BLaER1 treated with 17β-estradiol and CSF1 and Interleukin-3, amounts not matched to agents 10 nM and 100 nM (cell line): ENCODE data around the gene FTO.

ENCODE experiments used
- H3K27ac ChIP-seq, 11 experiments: shearing (Covaris generic); formaldehyde crosslinking; 2 replicates each; pipeline ENCODE4 v1.8.1; 2022
- H3K27me3 ChIP-seq, 11 experiments: shearing (Covaris generic); formaldehyde crosslinking; 2 replicates each; pipeline ENCODE4 v1.8.1; 2022
- H3K36me3 ChIP-seq, 11 experiments: shearing (Covaris generic); formaldehyde crosslinking; 2 replicates each; pipeline ENCODE4 v1.8.1; 2022
- H3K4me1 ChIP-seq, 10 experiments: shearing (Covaris generic); formaldehyde crosslinking; 2 replicates each; pipeline ENCODE4 v1.8.1; 2022
- H3K4me2 ChIP-seq, 11 experiments: shearing (Covaris generic); formaldehyde crosslinking; 2 replicates each; pipeline ENCODE4 v1.8.1; 2022
- H3K4me3 ChIP-seq, 10 experiments: shearing (Covaris generic); formaldehyde crosslinking; 2 replicates each; pipeline ENCODE4 v1.8.1; 2022
- H3K9ac ChIP-seq, 11 experiments: shearing (Covaris generic); formaldehyde crosslinking; 2 replicates each; pipeline ENCODE4 v1.8.1; 2022
- H3K9me3 ChIP-seq, 11 experiments: shearing (Covaris generic); formaldehyde crosslinking; replicated peaks in 1 of 11; 2 replicates each; pipeline ENCODE4 v1.8.1; 2022
- H4K20me1 ChIP-seq, 11 experiments: shearing (Covaris generic); formaldehyde crosslinking; 2 replicates each; pipeline ENCODE4 v1.8.1; 2022
- Cebpa-rat ChIP-seq, 11 experiments: shearing (Covaris generic); IDR thresholded peaks; 2 replicates each; pipeline ENCODE4 v1.8.1; 2022

FTO gene

DNA sequence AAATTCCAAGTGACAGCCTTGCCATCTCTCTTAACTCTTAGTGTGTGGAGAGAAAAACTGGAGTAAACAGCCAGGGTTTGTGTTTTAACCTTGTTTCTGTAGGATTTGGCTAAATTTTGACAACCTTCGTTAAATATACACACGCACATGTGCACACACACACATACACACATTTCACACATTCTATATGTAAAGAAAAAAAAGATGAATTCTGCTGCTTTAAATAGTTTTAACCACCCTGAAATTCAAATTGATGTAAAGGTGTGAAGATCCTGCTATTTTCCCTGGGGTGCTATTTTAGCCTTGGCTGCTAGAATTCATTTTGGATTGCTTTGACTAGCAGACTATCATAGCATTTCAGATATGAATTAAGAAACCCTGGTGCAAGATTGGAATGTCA, 191.9 kb downstream of the FTO start:
- Histone ChIP-seq H4K20me1 (peaks cover 0 to 5% (median 0%) of the 10 kb centered on the region in 11 experiments; a peak in 1 of 22 replicates), H3K27me3 (no peaks in the 10 kb centered on the region), H3K9ac (no peak overlapping the region), H3K9me3 (no peaks in the 10 kb centered on the region), H3K4me1 (peaks cover 8 to 31% (median 14%) of the 10 kb centered on the region in 10 experiments; a peak in 18 of 20 replicates), H3K27ac (no peak overlapping the region), H3K4me2 (no peak overlapping the region), H3K4me3 (no peak overlapping the region), H3K36me3 (peaks cover 0 to 16% (median 0%) of the 10 kb centered on the region in 11 experiments; a peak in 3 of 22 replicates)
- TF ChIP-seq Cebpa-rat (IDR thresholded peaks at IDR 0.05), result no peak

DNA sequence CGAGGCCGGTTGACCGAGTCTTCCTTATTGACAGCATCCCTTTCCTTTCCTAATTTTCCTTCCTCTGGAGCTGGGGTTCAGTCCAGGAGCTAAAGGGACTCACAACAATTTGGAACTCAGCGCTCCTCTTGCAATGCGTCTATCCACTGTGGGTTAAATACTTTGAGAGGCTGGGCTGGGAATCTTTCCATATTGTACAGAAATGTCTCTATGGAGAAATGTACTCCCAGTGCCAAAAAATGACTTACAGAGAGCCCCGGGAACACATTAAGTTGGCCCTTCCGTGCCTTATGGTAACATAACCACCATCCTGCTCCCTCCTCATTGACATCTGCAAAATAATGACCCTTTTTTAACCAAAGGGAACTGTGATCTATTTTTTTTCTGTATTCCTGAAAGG, 192.8 kb downstream of the FTO start:
- no peak overlapping the region for H3K4me2 ChIP-seq
- peaks cover 0 to 5% (median 0%) of the 10 kb centered on the region in 11 experiments; a peak in 1 of 22 replicates for H4K20me1 ChIP-seq
- peaks cover 0 to 21% (median 0%) of the 10 kb centered on the region in 11 experiments; a peak in 5 of 22 replicates for H3K36me3 ChIP-seq
- TF ChIP-seq Cebpa-rat (IDR thresholded peaks at IDR 0.05), result no peak
- peaks cover 8 to 31% (median 14%) of the 10 kb centered on the region in 10 experiments; a peak in 18 of 20 replicates for H3K4me1 ChIP-seq
- H3K27me3 ChIP-seq, result no peaks in the 10 kb centered on the region
- no peak overlapping the region for H3K9ac ChIP-seq
- no peak overlapping the region for H3K27ac ChIP-seq
- H3K9me3 ChIP-seq, result no peaks in the 10 kb centered on the region
- no peak overlapping the region for H3K4me3 ChIP-seq

DNA sequence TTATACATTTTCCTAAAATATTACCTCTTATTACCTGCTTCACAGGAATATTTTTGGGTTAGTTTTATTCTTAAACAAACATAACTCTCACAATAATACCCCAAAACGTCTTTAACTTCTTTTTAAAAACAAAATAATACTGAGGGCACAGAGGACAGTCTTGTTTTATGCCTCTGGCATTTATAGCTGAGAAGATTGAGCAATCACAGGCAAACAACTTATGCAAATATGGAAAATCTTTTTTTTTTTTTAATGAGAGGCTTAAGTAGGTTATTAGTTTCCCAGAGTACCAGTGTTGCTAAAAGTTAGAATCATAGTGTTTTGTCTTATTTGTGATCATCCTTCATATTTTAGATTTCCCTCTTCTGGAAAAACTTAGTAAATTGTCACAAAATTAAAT, 195.0 kb downstream of the FTO start:
- no peak overlapping the region for H3K9ac ChIP-seq
- H3K4me2 ChIP-seq, result peak overlapping the region in 6 of 11 experiments; percentile 17 to 56 (median 18); a peak in 7 of 22 replicates
- H3K36me3 ChIP-seq, result peaks cover 0 to 31% (median 9%) of the 10 kb centered on the region in 11 experiments; a peak in 10 of 22 replicates
- H3K4me3 ChIP-seq, result no peak overlapping the region
- no peak for TF ChIP-seq Cebpa-rat (IDR thresholded peaks at IDR 0.05)
- 0 out of 22 replicates have a peak, but pooled peaks cover 0 to 5% (median 0%) of the 10 kb centered on the region in 11 experiments for H4K20me1 ChIP-seq
- peaks cover 4 to 16% (median 12%) of the 10 kb centered on the region in 10 experiments; a peak in 18 of 20 replicates for H3K4me1 ChIP-seq
- no peak overlapping the region for H3K27ac ChIP-seq
- no peaks in the 10 kb centered on the region for H3K27me3 ChIP-seq
- H3K9me3 ChIP-seq, result peaks cover 0 to 6% (median 0%) of the 10 kb centered on the region in 11 experiments; a peak in 2 of 22 replicates

DNA sequence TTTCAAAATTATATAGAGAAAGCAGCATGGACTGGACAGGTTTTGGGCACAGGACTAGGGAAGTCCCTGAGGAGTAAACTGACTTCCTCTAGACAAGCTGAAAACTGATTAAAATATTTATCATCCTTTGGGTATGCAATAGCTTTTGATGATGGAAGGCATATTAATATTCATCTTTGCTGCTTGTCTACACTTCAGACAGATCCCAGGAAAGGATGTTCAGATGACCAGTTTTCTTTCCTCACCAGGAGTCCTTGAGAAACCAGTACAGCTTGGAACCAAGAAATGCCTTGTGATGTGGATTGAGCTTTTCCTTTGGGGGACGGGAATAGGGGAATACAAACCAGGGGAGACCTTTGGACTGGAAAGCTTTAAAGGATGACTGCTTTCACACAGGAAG, 195.5 kb downstream of the FTO start:
- Histone ChIP-seq H4K20me1 (0 out of 22 replicates have a peak, but pooled peaks cover 0 to 5% (median 0%) of the 10 kb centered on the region in 11 experiments), H3K4me1 (peaks cover 0 to 17% (median 13%) of the 10 kb centered on the region in 10 experiments; a peak in 14 of 20 replicates), H3K4me3 (no peak overlapping the region), H3K36me3 (peaks cover 0 to 35% (median 9%) of the 10 kb centered on the region in 11 experiments; a peak in 10 of 22 replicates), H3K9ac (no peak overlapping the region), H3K4me2 (peak overlapping the region in 8 of 11 experiments; percentile 1 to 56 (median 18); a peak in 12 of 22 replicates), H3K27ac (no peak overlapping the region), H3K27me3 (no peaks in the 10 kb centered on the region), H3K9me3 (peaks cover 0 to 6% (median 0%) of the 10 kb centered on the region in 11 experiments; a peak in 3 of 22 replicates)
- TF ChIP-seq Cebpa-rat (IDR thresholded peaks at IDR 0.05), result no peak

DNA sequence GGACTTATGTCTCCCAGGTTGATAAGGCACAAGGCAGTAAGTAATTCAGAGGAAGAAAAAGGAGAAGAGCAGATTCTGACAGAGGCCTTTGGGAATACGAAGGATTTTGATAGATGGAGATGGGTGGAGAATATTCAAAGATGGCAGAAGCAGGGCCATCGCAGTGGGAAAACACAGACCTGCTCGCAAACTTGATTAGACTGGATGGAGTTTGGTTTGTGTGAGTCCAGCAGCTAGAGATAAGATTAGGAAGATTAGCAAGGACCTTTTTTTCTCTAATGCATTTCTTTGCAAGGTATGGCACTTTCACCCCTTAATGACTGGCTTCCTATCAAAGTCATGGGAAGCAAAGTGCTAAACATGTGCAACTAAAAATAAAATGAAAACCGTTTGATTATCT, 196.7 kb downstream of the FTO start:
- Histone ChIP-seq H3K4me3 (no peak overlapping the region), H3K27ac (no peak overlapping the region), H3K36me3 (peaks cover 0 to 36% (median 9%) of the 10 kb centered on the region in 11 experiments; a peak in 10 of 22 replicates), H3K27me3 (no peaks in the 10 kb centered on the region), H4K20me1 (0 out of 22 replicates have a peak, but pooled peaks cover 0 to 5% (median 0%) of the 10 kb centered on the region in 11 experiments), H3K4me2 (no peak overlapping the region), H3K9me3 (peaks cover 0 to 6% (median 0%) of the 10 kb centered on the region in 11 experiments; a peak in 3 of 22 replicates), H3K9ac (no peak overlapping the region), H3K4me1 (peaks cover 0 to 23% (median 19%) of the 10 kb centered on the region in 10 experiments; a peak in 14 of 20 replicates)
- TF ChIP-seq Cebpa-rat (IDR thresholded peaks at IDR 0.05), result no peak

DNA sequence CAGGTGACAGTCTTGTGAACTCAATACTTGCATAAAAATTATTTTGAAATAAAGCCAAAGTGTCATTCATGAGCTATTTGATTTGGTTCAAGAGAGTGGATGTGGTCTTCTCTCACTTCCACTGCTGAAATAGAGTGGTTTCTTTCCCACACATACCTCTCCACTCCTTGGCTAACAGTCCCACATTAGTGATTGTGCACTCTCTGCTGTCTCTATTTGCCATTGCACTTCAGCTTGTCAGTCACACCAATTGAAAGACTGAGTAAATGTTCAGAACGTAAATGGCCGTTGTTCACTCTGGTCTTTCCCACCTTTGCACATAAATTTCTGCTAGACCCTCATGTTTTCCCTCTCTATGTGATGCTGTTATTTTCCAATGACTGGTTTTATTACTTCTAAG, 197.5 kb downstream of the FTO start:
- no peak for TF ChIP-seq Cebpa-rat (IDR thresholded peaks at IDR 0.05)
- Histone ChIP-seq H3K4me3 (no peak overlapping the region), H3K4me1 (peaks cover 0 to 23% (median 19%) of the 10 kb centered on the region in 10 experiments; a peak in 14 of 20 replicates), H3K27me3 (no peaks in the 10 kb centered on the region), H4K20me1 (0 out of 22 replicates have a peak, but pooled peaks cover 0 to 5% (median 0%) of the 10 kb centered on the region in 11 experiments), H3K4me2 (no peak overlapping the region), H3K9ac (no peak overlapping the region), H3K9me3 (peaks cover 0 to 6% (median 0%) of the 10 kb centered on the region in 11 experiments; a peak in 3 of 22 replicates), H3K27ac (no peak overlapping the region), H3K36me3 (peaks cover 0 to 35% (median 13%) of the 10 kb centered on the region in 11 experiments; a peak in 12 of 22 replicates)

DNA sequence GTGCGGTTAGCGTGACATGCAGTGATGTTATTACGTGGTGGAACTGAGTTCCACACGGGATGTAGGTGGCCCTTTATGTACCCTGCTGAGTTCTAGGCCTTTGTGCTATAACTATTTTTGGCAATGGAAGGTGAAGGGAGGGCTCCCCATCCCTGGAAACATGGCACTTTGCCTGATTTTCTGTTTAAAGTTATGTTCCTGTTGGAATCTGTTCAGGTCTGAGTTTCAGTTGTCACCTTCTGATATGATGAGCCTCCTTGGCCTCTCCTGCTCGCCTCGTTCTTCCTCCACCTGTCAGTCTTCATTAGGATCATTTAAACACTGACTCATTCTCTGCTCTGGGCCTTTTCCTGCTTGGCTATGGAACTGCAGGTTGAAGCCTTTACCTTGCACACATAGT, 200.6 kb downstream of the FTO start:
- H3K4me2 ChIP-seq, result peak overlapping the region in 3 of 11 experiments; percentile 13 to 28 (median 23); a peak in 4 of 22 replicates
- H3K36me3 ChIP-seq, result peaks cover 0 to 32% (median 15%) of the 10 kb centered on the region in 11 experiments; a peak in 12 of 22 replicates
- H4K20me1 ChIP-seq, result no peaks in the 10 kb centered on the region
- no peak overlapping the region for H3K9ac ChIP-seq
- H3K27me3 ChIP-seq, result no peaks in the 10 kb centered on the region
- no peak overlapping the region for H3K4me3 ChIP-seq
- peaks cover 0 to 6% (median 0%) of the 10 kb centered on the region in 11 experiments; a peak in 3 of 22 replicates for H3K9me3 ChIP-seq
- no peak overlapping the region for H3K27ac ChIP-seq
- no peak for TF ChIP-seq Cebpa-rat (IDR thresholded peaks at IDR 0.05)
- peaks cover 0 to 16% (median 11%) of the 10 kb centered on the region in 10 experiments; a peak in 14 of 20 replicates for H3K4me1 ChIP-seq

DNA sequence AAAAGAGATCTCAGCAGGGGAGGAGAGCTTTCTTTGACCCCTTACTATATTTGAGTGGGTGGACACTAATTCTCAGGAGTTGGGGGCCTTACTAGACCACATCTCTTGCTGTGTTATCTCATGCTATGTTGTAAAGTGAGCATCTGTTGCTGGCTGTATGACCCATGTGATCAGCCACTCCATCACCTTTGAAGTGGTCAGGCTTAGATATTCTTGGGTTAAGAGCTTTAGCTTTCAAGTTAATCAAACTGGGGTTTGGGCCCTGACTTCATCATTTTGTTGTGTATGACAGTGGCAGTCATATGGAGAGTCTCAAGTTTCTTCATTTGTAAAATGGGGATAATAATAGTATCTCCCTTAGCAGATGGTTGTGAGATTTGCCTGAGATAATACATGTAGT, 201.1 kb downstream of the FTO start:
- H3K4me1 ChIP-seq, result peaks cover 0 to 11% (median 7%) of the 10 kb centered on the region in 10 experiments; a peak in 7 of 20 replicates
- no peak overlapping the region for H3K9ac ChIP-seq
- peaks cover 0 to 6% (median 0%) of the 10 kb centered on the region in 11 experiments; a peak in 3 of 22 replicates for H3K9me3 ChIP-seq
- peak overlapping the region in 3 of 11 experiments; percentile 13 to 28 (median 23); a peak in 5 of 22 replicates for H3K4me2 ChIP-seq
- no peaks in the 10 kb centered on the region; a peak in 1 of 22 replicates for H4K20me1 ChIP-seq
- H3K27me3 ChIP-seq, result no peaks in the 10 kb centered on the region
- H3K4me3 ChIP-seq, result no peak overlapping the region
- peaks cover 0 to 28% (median 15%) of the 10 kb centered on the region in 11 experiments; a peak in 12 of 22 replicates for H3K36me3 ChIP-seq
- no peak for TF ChIP-seq Cebpa-rat (IDR thresholded peaks at IDR 0.05)
- H3K27ac ChIP-seq, result no peak overlapping the region

DNA sequence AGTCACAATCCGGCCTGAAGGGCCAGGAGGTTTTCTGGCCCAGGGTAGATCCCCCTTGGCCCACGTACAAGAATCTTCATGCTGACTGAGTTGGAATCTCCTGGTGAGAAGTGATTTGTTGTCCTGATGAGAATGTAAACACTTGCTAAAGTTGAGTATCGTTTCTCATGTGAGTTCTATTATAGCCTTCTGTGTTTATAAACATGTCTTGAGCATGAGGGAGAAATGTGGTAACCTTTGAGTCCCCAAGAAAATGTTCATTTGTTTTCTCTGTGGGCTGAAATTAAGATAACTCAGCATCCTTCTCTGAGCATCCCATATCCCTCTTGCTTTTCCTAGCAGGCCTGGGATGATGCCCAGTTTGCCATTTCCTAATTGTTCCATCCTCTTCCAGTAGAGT, 204.8 kb downstream of the FTO start:
- H3K27me3 ChIP-seq, result no peaks in the 10 kb centered on the region
- H3K9ac ChIP-seq, result no peak overlapping the region
- H3K4me2 ChIP-seq, result no peak overlapping the region
- H3K9me3 ChIP-seq, result peaks cover 0 to 5% (median 0%) of the 10 kb centered on the region in 11 experiments; a peak in 1 of 22 replicates
- peaks cover 0 to 15% (median 4%) of the 10 kb centered on the region in 11 experiments; a peak in 11 of 22 replicates for H4K20me1 ChIP-seq
- H3K27ac ChIP-seq, result no peak overlapping the region
- peaks cover 19 to 39% (median 33%) of the 10 kb centered on the region in 10 experiments for H3K4me1 ChIP-seq
- peaks cover 0 to 16% (median 5%) of the 10 kb centered on the region in 11 experiments; a peak in 6 of 22 replicates for H3K36me3 ChIP-seq
- H3K4me3 ChIP-seq, result no peak overlapping the region
- no peak for TF ChIP-seq Cebpa-rat (IDR thresholded peaks at IDR 0.05)
